Progenitor cell of endocrine pancreas (in vitro differentiated cells): ENCODE results near the gene PLXNB2. TPM values are rescaled to one million over a fixed set of nuclear protein-coding genes. Genes with fewer than 3 reads are reported as not detected.

ENCODE experiments used
- DNase-seq: peaks from one replicate; pipeline ENCODE4 v3.0.0; 2021; ENCODE audit warnings: low spot score; ENCODE audit not compliant: unreplicated experiment
- H3K27ac Mint-ChIP-seq: 2 replicates; pipeline ENCODE4 v1.8.0; 2021; ENCODE audit warnings: mild to moderate bottlenecking, moderate library complexity, mixed read lengths
- H3K27me3 Mint-ChIP-seq: 2 replicates; pipeline ENCODE4 v1.8.0; 2021; ENCODE audit warnings: mixed read lengths
- H3K36me3 Mint-ChIP-seq: 2 replicates; pipeline ENCODE4 v1.8.0; 2022; ENCODE audit warnings: mixed read lengths; ENCODE audit not compliant: insufficient read depth
- H3K4me1 Mint-ChIP-seq: 2 replicates; pipeline ENCODE4 v1.8.0; 2021; ENCODE audit warnings: low read depth, mixed read lengths
- H3K4me3 Mint-ChIP-seq: 2 replicates; pipeline ENCODE4 v1.8.0; 2021; ENCODE audit warnings: low read depth, mild to moderate bottlenecking, moderate library complexity, mixed read lengths
- H3K9me3 Mint-ChIP-seq: 2 replicates; pipeline ENCODE4 v1.8.0; 2021; ENCODE audit warnings: low read depth, mixed read lengths
- CTCF ChIP-seq: fragments of 200-600 bp; sonication (generic); IDR thresholded peaks from one replicate; pipeline ENCODE4 v1.5.0; 2021; ENCODE audit warnings: antibody characterized with exemption, mild to moderate bottlenecking; ENCODE audit not compliant: unreplicated experiment
- total RNA-seq: library from RNA; stranded (reverse); gene quantifications from 2 replicates; pipeline ENCODE4 v1.2.1, GENCODE V29; 2021

Gene PLXNB2
- total RNA-seq, 1 donor from 2014 or later: 182 TPM

- no peak for DNase-seq
- Mint-ChIP-seq H3K27ac (no peak overlapping the region), H3K4me1 (no peaks in the 10 kb centered on the region)
Measured at GRCh38 chr22:50232481-50233151, 74.8 kb downstream of the PLXNB2 start.

GRCh38 chr22:50229370-50229769 is 78.1 kb downstream of the PLXNB2 start:
- peaks cover 5% of the 10 kb centered on the region for H3K36me3 Mint-ChIP-seq
- H3K9me3 Mint-ChIP-seq: no peaks in the 10 kb centered on the region
- no peak overlapping the region for H3K4me3 Mint-ChIP-seq
- no peaks in the 10 kb centered on the region for H3K4me1 Mint-ChIP-seq
- H3K27ac Mint-ChIP-seq: no peak overlapping the region
- no peak for TF ChIP-seq CTCF
- DNase-seq: no peak
- H3K27me3 Mint-ChIP-seq: no peaks in the 10 kb centered on the region

More at GRCh38 chr22:50232481-50233151, 74.8 kb downstream of the PLXNB2 start:
- H3K4me3 Mint-ChIP-seq: no peak overlapping the region
- no peaks in the 10 kb centered on the region for H3K9me3 Mint-ChIP-seq
- H3K27me3 Mint-ChIP-seq: no peaks in the 10 kb centered on the region
- peaks cover 6% of the 10 kb centered on the region for H3K36me3 Mint-ChIP-seq
- no peak for TF ChIP-seq CTCF

DNA sequence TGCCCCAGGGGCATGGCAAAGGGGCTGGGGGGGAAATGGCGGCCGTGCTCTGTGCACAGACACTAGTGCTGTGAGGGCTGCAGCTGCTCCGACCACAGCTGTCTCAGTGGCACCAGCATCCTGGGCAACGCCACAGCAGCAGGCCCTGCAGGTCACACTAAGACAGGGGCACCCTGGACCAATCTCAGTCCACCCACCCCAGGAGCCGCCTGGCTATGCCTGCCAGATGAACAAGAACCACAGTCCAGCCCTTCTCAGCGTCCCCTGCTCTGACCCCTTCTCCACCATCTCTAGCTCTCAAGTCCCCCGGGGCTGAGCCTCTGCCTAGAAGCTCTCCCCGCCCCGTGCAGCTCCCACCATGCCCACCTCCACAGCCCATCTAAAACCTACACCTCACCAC is 79.1 kb downstream of the PLXNB2 start:
- no peak for TF ChIP-seq CTCF
- Mint-ChIP-seq H3K27me3 (no peaks in the 10 kb centered on the region), H3K36me3 (peaks cover 7% of the 10 kb centered on the region), H3K4me1 (no peaks in the 10 kb centered on the region), H3K4me3 (no peak overlapping the region), H3K27ac (no peak overlapping the region), H3K9me3 (no peaks in the 10 kb centered on the region)
- no peak for DNase-seq

DNA sequence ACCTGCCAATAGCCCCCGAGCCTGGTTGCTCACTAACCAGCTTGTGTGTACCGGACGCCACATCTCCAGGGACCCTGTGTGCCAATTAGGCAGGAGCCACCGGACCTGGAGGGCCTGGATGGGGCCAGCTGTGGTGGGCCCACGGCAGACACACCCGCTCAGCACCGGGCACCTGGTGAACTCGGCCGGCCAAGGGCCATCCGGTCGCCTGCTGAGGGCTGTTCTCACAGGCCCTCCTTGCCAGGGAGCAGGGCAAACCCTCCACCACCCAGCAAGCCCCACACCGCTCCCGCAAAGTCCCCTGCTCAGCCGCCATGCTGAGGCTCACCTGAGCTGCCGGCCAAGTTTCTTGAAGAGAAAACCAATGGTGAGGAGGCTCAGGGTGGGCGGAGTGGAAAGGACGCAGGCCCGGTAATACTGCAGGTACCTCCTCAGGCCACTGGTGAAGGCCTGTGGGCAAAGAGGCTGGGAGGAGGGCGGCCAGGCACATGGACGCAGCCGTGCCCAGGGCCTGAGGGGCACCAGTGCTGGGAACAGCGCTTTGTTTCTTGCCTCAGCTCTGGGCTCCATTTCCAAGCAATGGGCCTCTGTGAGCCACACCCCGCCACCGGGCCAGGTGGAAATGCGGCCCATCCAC is 79.7 kb downstream of the PLXNB2 start:
- DNase-seq: no peak

DNA sequence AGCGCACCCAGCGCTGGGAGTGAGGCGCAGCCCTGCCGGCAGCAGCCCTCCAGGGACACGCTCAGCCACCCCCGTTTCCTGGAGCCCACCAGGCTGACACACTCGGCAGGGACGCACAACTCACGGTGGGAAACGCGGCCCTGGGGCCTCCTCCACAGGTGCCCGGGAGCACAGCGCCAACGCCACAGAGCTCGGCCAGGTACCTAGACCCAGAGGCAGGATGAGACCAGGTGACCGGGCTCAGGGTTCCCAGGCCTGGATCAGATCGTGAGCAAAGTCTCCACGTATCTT is 80.6 kb downstream of the PLXNB2 start:
- TF ChIP-seq CTCF: no peak
- H3K4me1 Mint-ChIP-seq: no peaks in the 10 kb centered on the region
- H3K9me3 Mint-ChIP-seq: no peaks in the 10 kb centered on the region
- H3K27me3 Mint-ChIP-seq: no peaks in the 10 kb centered on the region
- H3K4me3 Mint-ChIP-seq: no peak overlapping the region
- peaks cover 7% of the 10 kb centered on the region for H3K36me3 Mint-ChIP-seq
- H3K27ac Mint-ChIP-seq: no peak overlapping the region
- DNase-seq: no peak

More for the DNA sequence above, 79.7 kb downstream of the PLXNB2 start:
- no peak overlapping the region for H3K27ac Mint-ChIP-seq
- no peak overlapping the region for H3K4me3 Mint-ChIP-seq
- H3K36me3 Mint-ChIP-seq: peaks cover 7% of the 10 kb centered on the region
- H3K9me3 Mint-ChIP-seq: no peaks in the 10 kb centered on the region
- no peak for TF ChIP-seq CTCF
- no peaks in the 10 kb centered on the region for H3K27me3 Mint-ChIP-seq
- H3K4me1 Mint-ChIP-seq: no peaks in the 10 kb centered on the region
